ENCODE results near the gene GNAO1. TPM values are rescaled to one million over a fixed set of nuclear protein-coding genes. Genes with fewer than 3 reads are reported as not detected.

GNAO1 gene
- total and polyA plus RNA-seq, 2 of the 13 experiments (the other 11 are each of a cell fraction or from before 2014, with no cell fraction given), result not detected

DNA sequence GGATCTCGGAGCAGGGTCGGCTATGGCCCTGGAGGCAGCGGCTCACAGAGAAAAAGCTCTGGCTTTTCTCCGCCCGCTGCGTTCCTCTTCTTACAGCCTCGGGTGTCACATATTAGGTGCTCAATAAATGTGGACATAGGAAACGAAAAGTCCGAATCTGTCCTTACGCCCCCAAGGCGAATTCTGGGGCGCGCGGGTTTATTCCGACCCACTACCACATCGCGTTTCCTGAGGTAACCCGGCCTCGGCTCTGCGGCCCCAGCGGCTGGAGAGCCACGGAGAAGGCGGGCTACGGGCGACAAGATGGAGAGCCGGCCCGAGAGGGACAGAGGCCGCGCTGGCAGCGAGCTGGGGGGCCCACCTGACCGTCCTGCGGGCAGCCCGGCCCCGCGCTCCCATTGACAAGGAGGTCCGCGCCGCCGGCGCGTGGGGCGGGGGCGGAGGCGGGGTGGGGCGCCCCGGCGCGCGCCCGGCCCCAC lies 573 bp upstream of the GNAO1 start (continued):
- TF ChIP-seq ZNF775 (CRISPR knock-in tag; IDR thresholded peaks at IDR 0.05; ENCODE audit: borderline replicate concordance) (no peak), CBX1 (IDR thresholded peaks at IDR 0.05; ENCODE audit: low read depth) (no peak), HDAC2 (CRISPR knock-in tag; IDR thresholded peaks at IDR 0.05) (no peak), ZNF337 (CRISPR knock-in tag; IDR thresholded peaks at IDR 0.05; ENCODE audit: borderline replicate concordance, low read depth) (no peak), RFX3 (CRISPR knock-in tag; IDR thresholded peaks at IDR 0.05) (no peak), KDM6A (CRISPR knock-in tag; IDR thresholded peaks at IDR 0.05; ENCODE audit: low read depth) (no peak), ZMYM2 (CRISPR knock-in tag; IDR thresholded peaks at IDR 0.05) (no peak), RCOR2 (CRISPR knock-in tag; IDR thresholded peaks at IDR 0.05) (no peak), ZNF207 (IDR thresholded peaks at IDR 0.05; ENCODE audit: borderline replicate concordance) (no peak), ZNF883 (CRISPR knock-in tag; IDR thresholded peaks at IDR 0.05; ENCODE audit: not compliant biosample characterization) (peak; percentile 54), ZNF709 (CRISPR knock-in tag; IDR thresholded peaks at IDR 0.05) (no peak), SOX6 (IDR thresholded peaks at IDR 0.05) (no peak), SOX6 (CRISPR knock-in tag; IDR thresholded peaks at IDR 0.05) (no peak), ZNF274 (CRISPR knock-in tag; IDR thresholded peaks at IDR 0.05) (0 out of 2 replicates have a peak, but pooled peaks have one; percentile 33)
- TF ChIP-seq, protein P1, sequence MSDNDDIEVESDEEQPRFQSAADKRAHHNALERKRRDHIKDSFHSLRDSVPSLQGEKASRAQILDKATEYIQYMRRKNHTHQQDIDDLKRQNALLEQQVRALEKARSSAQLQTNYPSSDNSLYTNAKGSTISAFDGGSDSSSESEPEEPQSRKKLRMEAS (IDR thresholded peaks at IDR 0.05), result no peak
- TF ChIP-seq, protein P2, sequence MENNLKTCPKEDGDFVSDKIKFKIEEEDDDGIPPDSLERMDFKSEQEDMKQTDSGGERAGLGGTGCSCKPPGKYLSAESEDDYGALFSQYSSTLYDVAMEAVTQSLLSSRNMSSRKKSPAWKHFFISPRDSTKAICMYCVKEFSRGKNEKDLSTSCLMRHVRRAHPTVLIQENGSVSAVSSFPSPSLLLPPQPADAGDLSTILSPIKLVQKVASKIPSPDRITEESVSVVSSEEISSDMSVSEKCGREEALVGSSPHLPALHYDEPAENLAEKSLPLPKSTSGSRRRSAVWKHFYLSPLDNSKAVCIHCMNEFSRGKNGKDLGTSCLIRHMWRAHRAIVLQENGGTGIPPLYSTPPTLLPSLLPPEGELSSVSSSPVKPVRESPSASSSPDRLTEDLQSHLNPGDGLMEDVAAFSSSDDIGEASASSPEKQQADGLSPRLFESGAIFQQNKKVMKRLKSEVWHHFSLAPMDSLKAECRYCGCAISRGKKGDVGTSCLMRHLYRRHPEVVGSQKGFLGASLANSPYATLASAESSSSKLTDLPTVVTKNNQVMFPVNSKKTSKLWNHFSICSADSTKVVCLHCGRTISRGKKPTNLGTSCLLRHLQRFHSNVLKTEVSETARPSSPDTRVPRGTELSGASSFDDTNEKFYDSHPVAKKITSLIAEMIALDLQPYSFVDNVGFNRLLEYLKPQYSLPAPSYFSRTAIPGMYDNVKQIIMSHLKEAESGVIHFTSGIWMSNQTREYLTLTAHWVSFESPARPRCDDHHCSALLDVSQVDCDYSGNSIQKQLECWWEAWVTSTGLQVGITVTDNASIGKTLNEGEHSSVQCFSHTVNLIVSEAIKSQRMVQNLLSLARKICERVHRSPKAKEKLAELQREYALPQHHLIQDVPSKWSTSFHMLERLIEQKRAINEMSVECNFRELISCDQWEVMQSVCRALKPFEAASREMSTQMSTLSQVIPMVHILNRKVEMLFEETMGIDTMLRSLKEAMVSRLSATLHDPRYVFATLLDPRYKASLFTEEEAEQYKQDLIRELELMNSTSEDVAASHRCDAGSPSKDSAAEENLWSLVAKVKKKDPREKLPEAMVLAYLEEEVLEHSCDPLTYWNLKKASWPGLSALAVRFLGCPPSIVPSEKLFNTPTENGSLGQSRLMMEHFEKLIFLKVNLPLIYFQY (CRISPR knock-in tag; IDR thresholded peaks at IDR 0.05; ENCODE audit: borderline replicate concordance), result no peak
- TF ChIP-seq, protein P3, sequence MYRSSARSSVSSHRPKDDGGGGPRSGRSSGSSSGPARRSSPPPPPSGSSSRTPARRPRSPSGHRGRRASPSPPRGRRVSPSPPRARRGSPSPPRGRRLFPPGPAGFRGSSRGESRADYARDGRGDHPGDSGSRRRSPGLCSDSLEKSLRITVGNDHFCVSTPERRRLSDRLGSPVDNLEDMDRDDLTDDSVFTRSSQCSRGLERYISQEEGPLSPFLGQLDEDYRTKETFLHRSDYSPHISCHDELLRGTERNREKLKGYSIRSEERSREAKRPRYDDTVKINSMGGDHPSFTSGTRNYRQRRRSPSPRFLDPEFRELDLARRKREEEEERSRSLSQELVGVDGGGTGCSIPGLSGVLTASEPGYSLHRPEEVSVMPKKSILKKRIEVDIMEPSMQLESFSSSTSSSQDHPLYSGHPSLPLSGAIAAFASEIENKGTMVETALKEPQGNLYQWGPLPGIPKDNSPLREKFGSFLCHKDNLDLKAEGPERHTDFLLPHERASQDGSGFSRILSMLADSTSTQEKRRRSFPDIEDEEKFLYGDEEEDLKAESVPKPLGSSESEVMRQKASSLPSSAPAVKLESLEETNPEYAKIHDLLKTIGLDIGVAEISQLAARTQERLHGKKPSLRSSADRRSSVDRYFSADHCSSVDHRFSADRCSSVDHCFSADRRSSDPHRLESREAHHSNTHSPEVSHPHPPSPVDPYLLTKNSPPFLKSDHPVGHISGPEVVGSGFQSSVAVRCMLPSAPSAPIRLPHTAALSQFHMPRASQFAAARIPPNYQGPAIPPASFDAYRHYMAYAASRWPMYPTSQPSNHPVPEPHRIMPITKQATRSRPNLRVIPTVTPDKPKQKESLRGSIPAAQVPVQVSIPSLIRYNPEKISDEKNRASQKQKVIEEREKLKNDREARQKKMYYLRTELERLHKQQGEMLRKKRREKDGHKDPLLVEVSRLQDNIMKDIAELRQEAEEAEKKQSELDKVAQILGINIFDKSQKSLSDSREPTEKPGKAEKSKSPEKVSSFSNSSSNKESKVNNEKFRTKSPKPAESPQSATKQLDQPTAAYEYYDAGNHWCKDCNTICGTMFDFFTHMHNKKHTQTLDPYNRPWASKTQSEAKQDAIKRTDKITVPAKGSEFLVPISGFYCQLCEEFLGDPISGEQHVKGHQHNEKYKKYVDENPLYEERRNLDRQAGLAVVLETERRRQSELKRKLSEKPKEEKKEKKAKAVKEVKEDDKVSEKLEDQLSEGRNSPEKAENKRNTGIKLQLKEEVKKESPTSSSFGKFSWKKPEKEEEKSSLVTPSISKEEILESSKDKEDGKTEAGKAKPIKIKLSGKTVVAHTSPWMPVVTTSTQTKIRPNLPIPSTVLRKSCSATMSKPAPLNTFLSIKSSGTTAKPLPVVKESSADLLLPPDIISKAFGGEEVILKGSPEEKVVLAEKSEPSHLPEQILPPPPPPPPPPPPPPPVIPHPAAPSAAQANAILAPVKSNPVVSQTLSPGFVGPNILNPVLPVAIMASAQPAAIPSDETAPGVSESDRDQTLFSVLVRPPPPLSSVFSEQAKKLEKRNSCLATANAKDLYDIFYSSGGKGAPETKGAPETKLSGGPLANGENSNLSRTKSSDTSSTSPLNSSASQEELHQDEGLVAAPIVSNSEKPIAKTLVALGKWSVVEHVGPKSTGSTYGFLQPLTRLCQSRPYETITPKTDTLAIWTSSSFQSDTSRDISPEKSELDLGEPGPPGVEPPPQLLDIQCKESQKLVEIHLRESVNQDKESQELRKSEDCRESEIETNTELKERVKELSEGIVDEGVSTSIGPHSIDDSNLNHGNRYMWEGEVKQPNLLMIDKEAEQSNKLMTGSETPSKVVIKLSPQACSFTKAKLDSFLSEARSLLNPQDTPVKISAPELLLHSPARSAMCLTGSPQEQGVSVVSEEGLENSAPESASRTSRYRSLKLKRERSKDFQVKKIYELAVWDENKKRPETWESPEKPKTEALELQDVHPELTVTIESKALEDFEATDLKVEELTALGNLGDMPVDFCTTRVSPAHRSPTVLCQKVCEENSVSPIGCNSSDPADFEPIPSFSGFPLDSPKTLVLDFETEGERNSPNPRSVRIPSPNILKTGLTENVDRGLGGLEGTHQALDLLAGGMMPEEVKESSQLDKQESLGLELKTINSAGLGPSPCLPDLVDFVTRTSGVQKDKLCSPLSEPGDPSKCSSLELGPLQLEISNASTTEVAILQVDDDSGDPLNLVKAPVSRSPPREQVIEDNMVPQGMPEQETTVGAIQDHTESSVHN (CRISPR knock-in tag; IDR thresholded peaks at IDR 0.05), result no peak
- TF ChIP-seq, protein P4, sequence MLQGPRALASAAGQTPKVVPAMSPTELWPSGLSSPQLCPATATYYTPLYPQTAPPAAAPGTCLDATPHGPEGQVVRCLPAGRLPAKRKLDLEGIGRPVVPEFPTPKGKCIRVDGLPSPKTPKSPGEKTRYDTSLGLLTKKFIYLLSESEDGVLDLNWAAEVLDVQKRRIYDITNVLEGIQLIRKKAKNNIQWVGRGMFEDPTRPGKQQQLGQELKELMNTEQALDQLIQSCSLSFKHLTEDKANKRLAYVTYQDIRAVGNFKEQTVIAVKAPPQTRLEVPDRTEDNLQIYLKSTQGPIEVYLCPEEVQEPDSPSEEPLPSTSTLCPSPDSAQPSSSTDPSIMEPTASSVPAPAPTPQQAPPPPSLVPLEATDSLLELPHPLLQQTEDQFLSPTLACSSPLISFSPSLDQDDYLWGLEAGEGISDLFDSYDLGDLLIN (CRISPR knock-in tag; IDR thresholded peaks at IDR 0.05; ENCODE audit: borderline replicate concordance), result no peak

All from HepG2 (cell line).